Activated CD4-positive, alpha-beta T cell treated with anti-CD3 and anti-CD28 coated beads, Interleukin-2, Interleukin-6, amounts not matched to agents 100 ng/mL and 50 ng/mL, durations not matched to agents 16 hours and 8 hours (primary cell): ENCODE results near the gene ID3.

Experiments used
- DNase-seq: peaks from one replicate; pipeline ENCODE4 v3.0.0-alpha.2; 2020

The ID3 gene

DNA sequence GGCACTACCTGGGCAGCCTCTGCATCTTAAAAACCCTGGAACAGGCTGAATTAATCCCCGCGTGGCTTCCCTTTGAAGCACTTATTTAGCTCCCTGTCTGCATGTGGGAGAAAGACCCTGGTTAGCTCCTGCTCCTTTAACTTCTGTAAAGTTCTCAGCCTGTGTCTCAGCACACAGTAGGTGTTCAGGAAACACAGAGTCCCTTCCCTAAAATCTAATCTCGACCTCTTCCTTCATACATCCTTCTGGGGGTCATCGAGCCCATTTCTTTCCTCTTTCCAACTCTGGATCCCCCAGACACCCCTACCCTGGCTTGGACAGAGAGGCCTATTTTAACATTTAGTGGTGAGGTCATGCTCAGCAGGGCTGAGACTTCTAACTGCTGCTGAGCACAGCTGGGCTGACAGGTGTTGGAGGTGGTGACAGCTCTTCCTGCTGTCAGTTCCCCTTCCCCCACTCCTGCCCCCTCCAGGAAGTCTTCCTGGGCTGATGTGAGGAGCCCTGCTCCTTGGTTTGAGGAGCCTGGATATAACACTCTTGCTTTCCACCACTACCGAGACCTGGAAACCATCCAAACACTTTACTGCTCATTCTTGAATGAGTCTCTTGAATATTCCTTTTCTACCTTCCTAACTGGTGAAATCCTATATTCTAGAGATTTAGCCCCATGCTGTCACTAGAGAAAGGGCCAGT is 33.6 kb downstream of the ID3 start:
- peak; percentile 38 for DNase-seq

DNA sequence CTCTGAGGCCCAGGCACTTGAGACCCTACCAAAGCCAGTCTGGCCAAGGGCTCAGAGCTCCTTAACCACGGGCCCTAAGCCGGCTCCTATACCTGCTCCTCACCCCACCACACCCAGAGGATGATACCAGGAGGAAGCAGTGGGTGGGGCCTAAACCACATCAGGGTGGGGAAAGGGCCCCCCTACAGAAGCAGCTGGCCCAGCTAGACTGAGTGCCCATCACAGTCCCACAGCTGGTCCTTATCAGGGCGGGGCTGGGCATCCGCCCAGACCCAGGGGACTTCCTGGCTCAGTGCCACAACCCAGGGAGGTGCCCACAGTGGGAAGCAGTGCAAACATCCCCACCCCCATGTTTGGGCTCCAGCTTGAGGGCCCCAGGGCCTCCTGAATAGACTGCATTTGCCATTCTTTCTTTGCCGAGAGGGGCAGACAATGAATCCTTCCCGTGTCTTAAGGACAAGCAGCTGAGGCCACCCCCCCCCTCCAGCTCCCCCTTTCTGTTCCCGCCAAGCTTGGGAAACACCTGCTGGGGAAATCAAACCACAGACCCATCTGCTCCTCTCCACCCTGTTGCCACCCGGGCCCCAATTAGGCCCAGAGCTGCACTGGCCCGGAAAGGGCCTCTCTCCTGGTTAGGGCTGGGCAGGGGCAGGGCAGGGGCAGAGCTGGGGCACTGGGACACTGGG is 34.4 kb downstream of the ID3 start:
- peak; percentile 42 for DNase-seq

DNA sequence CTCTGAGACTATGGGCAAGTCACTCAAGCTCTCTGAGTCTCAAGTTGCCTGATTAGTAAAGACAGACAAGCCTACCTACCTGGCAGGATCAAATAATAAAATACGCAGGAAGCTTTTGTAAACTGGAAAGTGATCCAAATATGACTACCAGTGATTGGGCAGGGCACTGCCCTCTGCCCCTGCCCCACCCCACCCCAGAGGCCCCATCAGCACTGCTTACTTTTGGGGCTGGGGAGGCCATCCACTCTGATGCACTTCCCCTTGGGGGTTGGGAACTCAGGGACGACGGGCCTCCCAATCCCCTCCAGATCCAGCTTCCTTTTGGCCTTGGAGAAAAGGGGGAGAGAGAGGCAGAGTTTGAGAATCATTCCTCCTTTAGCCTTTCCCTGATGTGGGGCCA is 35.1 kb downstream of the ID3 start:
- DNase-seq: no peak

DNA sequence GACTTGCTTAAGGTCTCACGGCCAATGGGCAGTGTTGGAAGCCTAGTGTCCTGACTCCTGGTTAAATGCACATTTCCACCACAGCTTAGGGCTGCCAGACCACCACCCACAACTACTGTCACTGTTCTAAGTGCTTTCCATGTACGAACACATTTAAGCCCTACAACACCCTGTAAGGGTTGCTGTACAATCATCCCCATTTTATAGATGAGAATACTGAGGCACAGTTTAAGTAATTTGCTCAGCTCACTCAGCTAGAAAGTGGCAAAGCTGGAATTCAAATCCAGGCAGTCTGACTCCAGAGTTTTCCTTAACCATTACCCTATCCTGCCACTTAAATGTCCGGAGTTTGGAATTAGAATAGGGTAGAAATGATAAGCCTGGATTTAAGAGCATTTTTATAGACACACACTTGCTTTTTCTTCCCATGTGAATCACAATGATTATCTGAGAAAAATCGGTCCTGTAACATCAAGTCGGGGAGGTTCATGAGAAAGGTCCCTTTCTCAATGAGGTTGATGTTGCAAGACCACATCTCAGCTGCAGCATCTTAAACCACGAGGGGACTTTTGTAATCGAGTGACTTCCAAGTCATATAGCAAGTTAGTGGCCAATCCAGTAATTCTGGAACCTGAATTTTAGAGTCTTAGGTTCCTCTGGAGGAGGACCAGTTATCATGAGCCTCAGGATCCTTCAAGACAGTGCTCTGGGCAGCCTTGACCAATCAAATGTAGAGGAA is 36.9 kb downstream of the ID3 start:
- DNase-seq: peak; percentile 68

DNA sequence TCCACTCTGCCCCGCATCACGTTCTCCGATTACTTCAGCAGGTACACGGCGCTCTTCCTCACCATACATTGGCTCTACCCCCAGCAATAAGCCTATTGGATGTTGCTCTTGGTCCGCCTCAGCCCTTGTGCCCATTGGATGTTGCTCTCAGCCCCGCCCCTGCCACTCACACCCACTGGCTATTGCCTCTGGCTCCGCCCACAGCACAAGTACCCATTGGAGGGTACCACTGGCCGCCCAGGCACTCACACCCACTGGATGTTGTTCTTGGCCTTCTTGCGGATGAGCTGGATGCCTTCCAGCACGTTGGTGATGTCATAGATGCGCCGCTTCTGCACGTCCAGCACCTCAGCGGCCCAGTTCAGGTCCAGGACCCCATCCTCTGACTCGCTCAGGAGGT is 37.7 kb downstream of the ID3 start:
- no peak for DNase-seq

DNA sequence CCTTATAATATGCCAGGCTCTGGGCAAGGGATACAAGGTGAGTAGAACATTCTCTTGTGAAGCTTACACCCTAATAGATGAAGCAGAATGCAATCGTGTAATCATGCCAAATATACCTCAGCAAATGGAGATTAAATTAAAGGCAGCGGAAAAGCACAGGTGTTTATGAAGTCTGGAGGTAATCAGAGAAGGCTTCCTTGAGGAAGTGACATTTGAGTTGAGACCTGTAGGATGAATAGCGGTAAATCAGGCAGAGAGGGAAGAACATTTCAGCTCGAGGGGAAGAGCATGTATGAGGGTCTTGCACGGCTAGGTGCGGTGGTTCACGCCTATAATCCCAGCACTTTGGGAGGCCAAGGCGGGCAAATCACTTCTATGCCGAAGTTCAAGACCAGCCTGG is 41.7 kb downstream of the ID3 start:
- no peak for DNase-seq

DNA sequence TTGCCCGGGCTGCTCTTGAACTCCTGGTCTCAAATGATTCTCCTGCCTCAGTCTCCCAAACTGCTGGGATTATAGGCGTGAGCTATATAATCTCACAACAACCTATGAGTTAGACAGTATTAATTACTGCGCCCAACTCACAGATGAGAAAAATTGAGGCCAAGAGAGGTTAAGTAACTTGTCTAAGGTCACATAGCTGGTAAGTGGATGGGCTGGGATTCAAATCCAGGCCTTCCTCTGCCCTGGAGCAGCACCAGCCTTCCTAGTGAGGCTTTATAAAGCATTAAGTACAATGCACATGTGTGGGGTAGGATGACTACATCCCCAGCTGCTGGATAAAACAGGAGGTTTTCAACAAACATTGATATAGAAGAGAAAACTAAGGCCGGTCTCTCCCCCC is 43.4 kb downstream of the ID3 start:
- DNase-seq: no peak

DNA sequence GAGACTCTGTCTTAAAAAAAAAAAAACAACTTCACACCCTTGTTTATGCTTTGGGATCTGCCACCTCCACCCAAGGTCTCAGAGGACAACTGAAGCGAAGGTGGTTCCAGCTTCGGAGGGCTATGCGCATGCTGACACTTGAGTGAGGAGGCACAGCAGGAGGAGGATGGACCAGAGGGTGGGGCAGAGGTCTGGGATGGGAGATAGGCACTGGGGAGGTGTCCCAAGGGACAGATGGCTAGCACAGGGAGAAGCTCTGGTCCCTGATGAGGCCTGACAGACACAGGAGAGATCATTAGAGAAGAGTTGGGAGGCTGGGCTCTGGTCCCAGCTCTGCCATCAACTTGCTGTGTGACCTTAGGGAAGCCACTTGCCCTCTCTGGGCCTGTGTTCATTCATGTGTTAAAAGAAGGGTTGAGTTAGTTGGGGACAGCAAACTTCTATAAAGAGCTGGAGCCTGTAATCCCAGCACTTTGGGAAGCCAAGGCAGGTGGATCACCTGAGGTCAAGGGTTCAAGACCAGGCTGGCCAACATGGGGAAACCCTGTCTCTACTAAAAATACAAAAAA is 45.1 kb downstream of the ID3 start:
- DNase-seq: no peak

DNA sequence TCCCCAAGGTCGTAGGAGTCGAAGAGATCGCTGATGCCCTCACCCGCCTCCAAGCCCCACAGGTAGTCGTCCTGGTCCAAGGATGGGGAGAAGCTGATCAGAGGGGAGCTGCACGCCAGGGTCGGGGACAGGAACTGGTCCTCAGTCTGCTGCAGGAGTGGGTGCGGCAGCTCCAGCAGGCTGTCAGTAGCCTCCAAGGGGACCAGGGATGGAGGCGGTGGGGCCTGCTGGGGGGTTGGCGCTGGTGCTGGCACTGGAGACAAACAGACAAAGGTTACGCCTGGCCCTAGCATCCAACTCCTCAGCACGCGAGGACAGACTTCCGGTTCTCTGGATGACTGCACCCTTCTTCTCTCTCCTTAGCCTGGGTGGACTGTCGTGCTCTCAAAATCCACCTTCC is 49.4 kb downstream of the ID3 start:
- DNase-seq: no peak
